Embryonic facial prominence (tissue), 1 donor: ENCODE results near the gene COL4A2.

Experiments used
- DNase-seq: peaks from one replicate; pipeline ENCODE4 v3.0.0-alpha.2; 2016; ENCODE audit errors: extremely low spot score

COL4A2 gene

GRCh38 chr13:110306960-110307766 is at the start of gene COL4A2, which contains the start of gene COL4A1:
TSS of gene COL4A2 (plus strand) at chr13:110307284. CDS start at chr13:110307904, 620 bp downstream.
TSS of gene COL4A1 (minus strand) at chr13:110307157. CDS start at chr13:110307027, 130 bp downstream.
- DNase-seq: peak; percentile 19

DNA sequence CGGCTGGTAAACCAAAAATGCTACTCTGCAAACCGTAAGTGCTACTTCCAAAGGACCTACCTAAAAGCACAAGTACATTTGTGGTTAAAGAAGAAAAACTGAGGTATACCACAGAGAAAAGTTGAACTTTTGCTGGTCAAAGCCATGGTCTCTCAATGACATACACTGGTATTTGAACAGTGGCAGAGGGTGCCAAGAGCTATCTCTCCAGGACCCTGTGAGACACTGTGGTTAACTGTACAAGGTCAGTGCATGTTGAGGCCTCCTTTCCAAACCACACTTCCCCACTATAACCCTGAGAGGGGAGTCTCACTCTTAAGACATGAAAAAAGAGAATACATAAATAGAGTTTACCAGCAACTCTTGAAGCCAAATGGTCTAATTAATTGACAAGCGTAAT is 49.7 kb upstream of the COL4A2 start:
- DNase-seq: no peak

GRCh38 chr13:110258876-110259631 is 48.0 kb upstream of the COL4A2 start:
- DNase-seq: no peak

GRCh38 chr13:110259651-110260050 is 47.4 kb upstream of the COL4A2 start:
- DNase-seq: no peak

- no peak for DNase-seq
These were observed 45.7 kb upstream of the COL4A2 start for GRCh38 chr13:110261166-110262081.

DNA sequence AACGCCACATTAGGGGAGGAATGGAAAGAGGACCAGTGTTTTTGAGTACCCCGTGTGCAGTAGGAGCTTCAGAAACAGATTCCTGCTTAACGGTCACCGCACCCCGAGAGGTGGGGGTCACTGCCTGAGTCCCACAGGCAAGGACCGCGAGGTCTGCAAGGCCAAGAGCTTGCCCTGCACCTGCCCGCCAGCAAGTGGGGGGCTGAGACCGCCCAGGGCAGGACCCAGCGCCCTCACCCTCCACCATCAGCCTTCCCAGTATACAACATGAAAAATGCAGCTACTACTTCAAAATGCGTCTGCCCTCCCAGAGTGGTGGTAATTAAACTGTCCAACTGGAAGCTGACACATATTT is 45.0 kb upstream of the COL4A2 start:
- no peak for DNase-seq

DNA sequence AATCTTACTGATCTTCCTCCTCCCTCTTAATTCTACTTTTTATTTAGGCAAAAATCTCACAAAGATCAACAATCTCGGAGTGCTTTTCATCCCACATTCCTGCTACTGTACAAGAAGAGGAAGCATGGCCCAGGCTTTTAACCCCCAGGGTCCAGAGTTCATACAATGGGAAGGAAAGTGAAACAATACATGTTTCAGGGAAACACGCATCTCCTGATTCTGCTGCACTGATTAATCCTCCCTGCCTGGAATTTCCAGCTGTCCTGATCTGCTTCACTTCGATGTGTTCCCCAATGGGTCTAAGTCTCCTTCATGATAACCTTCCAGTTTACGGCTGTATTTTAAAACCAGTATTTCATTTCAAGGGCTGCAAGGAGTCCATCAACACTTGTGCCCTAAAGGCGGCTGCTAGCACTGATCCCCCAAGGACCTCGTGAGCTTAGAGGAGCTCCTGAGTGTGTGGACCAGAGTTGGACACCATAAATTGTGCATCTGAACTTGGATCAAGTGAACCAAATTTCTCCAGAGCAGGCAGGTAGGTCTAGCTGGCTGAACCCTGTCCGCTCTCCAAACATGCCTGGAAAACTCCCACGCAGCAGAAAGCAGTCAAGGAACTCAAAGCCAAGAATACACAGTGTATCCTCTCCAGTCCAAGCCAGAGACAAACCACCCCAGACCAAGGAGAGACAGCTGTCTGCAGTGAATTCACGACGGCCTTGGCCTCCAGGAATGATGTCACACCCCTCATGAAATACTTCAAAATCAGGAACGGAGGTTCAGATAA is 44.4 kb upstream of the COL4A2 start:
- DNase-seq: no peak

GRCh38 chr13:110263404-110263803 is 43.7 kb upstream of the COL4A2 start:
- DNase-seq: no peak

- no peak for DNase-seq
These were observed 43.2 kb upstream of the COL4A2 start for GRCh38 chr13:110263888-110264287.

- DNase-seq: no peak
These were observed 42.3 kb upstream of the COL4A2 start for GRCh38 chr13:110264685-110265275.

GRCh38 chr13:110265341-110265681 is 41.8 kb upstream of the COL4A2 start:
- DNase-seq: no peak

- no peak for DNase-seq
These were observed 41.2 kb upstream of the COL4A2 start for GRCh38 chr13:110265682-110266430.

GRCh38 chr13:110266431-110266809 is 40.7 kb upstream of the COL4A2 start:
- no peak for DNase-seq

DNA sequence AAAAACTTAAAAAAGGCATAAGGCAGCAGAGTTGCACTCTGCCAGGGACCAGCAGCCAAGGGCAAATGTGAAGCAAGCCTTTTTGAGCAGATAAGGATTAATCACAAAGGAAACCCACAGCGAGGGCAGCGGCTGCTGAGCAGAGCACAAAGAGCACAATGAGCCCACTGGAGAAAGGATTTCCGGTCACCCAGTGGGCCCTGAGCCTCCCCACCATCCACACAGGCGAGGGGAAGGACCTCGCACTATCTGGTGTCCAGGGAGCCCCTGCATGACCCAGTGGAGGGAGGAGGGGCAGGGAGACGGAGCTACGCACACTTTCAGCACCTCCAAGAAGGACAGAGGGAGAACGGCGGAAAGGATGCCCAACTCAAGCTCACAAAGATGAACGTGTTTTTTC is 40.1 kb upstream of the COL4A2 start:
- no peak for DNase-seq

- DNase-seq: no peak
These were observed 39.0 kb upstream of the COL4A2 start for GRCh38 chr13:110268061-110268460.

GRCh38 chr13:110268576-110269185 is 38.4 kb upstream of the COL4A2 start:
- no peak for DNase-seq

DNA sequence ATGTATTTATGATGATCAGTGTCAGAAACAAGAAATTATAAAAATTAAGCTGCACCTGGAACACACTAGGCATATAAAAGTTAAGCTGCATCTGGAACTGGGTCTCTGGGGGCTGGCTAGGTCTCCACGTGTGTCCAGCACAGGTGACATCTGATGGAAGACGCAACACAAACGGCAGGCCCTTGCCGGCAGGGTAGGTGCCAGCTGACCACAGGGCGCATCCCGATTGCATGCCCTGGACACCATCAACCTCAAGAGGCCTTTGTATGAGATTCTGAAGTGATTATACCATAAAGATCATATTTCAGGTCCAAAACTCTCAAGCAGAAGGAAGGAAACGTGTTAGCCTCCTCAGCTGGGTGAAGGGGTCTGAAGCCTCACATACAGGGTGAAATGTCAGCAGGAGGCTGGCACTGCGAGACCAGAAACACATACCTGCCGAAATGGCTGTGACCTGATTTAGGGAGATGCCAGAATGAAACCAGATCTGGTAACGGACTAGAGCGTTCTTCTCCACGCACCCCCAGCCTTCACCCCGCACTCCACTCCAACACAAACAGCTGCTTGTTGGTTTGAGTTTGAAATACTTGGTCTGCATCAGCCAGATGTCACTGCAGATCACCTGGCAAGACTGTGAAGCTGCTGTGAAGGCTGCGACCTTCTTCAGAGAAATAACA is 37.4 kb upstream of the COL4A2 start:
- no peak for DNase-seq

DNA sequence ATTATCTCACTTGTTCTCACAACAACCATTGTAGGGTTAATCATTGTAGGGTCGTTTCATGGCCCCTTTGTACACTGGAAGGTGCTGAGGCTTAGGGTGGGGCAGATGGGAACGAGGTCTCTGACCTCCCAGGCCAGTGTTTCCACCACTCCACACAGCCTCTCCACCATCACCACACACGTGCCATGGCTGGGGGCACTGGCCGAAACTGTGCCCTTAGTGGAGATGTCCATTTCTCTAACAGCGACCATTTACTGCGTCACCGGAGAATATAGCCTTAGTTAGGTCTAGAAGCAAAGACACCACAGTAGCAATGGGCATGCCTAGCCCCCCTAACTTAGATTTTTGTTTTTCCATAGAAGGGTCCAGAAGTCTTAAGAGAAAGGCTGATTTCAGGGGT is 36.6 kb upstream of the COL4A2 start:
- DNase-seq: no peak

GRCh38 chr13:110271313-110271712 is 35.8 kb upstream of the COL4A2 start:
- DNase-seq: no peak
